Astrocyte of the cerebellum (primary cell): ENCODE measurements around the gene PDK2.

Experiments
- DNase-seq: peaks from one replicate; pipeline ENCODE4 v3.0.0-alpha.2; 2011; ENCODE audit warnings: low read depth
- H3K4me3 ChIP-seq: 2 replicates; pipeline ENCODE4 v1.5.1; 2011; ENCODE audit warnings: mild to moderate bottlenecking, low read depth, low read length, moderate library complexity
- in situ Hi-C: cut with HindIII; loops from 2 replicates; pipeline ENCODE4 v1.10.0; 2017; ENCODE audit warnings: low sequenced_read_pairs
- TF ChIP-seq, protein P1 (sequence below): IDR thresholded peaks from 2 replicates; pipeline ENCODE4 v1.5.1; 2012; ENCODE audit warnings: low read length, low read depth, moderate library complexity, mild to moderate bottlenecking; ENCODE audit errors: missing control alignments

Gene PDK2

DNA sequence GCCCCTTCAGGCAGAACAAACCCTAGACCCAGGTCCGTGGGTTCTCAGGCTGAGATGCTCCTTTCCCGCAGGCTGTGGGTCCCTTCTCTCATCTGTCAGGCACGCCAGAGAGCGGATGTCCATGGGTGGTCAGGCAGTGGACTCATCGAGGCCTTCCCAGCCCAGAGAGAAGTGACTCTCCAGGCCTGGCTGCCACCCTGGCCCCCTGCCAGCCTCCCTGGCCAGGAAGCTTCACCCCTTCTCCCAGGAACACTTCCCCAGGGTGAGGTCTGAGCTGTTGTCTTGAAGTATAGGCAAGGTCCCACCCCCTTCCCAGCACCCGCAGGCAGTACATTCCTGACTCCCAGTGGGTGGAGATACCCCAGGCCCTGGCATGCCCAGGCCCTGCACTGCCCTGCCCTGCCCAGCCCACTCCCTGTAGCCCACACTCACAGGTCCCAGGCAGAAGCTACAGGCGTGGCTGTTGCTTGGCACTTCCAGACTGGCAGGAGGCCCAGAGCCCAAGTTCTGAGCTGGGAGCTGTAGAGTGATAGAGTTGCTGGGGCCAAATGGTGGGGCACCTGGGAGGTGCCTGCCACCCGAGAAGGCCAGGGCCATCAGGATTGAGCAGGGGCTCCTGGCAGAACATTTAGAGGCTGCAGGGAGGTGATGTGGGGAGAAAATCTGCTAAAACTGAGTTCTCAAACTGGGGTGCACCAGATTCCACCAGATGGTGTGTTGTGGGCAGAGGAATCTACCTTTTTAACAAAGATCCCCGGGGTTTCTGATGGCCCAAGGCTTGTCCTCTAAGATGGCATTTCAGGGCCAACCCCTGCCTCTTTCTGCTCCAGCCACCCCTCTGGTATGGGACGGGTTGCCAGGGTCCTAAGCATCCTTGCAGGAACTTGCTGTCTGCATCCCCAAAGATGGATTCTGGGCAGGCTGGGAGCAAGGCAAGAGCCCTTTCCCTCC lies 32.6 kb upstream of the PDK2 start:
- no peak overlapping the region for H3K4me3 ChIP-seq

DNA sequence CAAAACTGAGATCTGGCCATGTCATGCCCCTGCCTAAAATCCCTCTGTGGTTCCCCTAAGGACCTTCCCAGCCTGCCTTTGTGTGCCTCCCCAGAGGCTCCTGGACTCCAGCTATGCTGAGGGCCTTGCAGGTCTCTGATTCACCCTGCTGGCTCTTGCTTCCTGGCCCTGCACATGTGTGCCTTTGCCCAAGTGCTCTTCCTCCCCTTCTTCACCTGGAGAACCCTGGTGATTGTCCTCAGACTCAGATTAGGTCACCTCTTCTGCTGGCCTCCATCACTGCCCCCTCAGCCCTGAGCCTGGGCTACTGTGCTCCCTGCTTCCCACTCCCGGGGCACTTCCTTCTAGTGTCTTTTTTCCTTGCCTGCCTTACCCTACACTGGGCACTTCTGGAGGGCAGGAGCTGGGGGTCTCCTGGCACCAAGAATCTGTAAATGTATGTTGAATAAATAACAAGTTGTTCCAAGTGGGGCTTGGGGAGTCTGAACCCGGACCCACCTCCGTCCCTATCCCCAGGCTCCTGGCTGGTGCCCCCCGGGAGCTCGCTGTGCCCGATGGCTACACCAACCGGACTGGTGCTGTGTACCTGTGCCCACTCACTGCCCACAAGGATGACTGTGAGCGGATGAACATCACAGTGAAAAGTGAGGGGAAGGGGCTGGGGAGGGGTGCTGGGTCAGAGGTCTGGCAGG lies 31.4 kb upstream of the PDK2 start:
- H3K4me3 ChIP-seq = no peak overlapping the region
- in situ Hi-C loops = no loop called here
- DNase-seq = no peak
- TF ChIP-seq, protein P1, sequence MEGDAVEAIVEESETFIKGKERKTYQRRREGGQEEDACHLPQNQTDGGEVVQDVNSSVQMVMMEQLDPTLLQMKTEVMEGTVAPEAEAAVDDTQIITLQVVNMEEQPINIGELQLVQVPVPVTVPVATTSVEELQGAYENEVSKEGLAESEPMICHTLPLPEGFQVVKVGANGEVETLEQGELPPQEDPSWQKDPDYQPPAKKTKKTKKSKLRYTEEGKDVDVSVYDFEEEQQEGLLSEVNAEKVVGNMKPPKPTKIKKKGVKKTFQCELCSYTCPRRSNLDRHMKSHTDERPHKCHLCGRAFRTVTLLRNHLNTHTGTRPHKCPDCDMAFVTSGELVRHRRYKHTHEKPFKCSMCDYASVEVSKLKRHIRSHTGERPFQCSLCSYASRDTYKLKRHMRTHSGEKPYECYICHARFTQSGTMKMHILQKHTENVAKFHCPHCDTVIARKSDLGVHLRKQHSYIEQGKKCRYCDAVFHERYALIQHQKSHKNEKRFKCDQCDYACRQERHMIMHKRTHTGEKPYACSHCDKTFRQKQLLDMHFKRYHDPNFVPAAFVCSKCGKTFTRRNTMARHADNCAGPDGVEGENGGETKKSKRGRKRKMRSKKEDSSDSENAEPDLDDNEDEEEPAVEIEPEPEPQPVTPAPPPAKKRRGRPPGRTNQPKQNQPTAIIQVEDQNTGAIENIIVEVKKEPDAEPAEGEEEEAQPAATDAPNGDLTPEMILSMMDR = no peak

More for the DNA sequence above, 32.6 kb upstream of the PDK2 start:
- DNase-seq = no peak
- TF ChIP-seq, protein P1 = no peak
- in situ Hi-C loops = no loop called here

DNA sequence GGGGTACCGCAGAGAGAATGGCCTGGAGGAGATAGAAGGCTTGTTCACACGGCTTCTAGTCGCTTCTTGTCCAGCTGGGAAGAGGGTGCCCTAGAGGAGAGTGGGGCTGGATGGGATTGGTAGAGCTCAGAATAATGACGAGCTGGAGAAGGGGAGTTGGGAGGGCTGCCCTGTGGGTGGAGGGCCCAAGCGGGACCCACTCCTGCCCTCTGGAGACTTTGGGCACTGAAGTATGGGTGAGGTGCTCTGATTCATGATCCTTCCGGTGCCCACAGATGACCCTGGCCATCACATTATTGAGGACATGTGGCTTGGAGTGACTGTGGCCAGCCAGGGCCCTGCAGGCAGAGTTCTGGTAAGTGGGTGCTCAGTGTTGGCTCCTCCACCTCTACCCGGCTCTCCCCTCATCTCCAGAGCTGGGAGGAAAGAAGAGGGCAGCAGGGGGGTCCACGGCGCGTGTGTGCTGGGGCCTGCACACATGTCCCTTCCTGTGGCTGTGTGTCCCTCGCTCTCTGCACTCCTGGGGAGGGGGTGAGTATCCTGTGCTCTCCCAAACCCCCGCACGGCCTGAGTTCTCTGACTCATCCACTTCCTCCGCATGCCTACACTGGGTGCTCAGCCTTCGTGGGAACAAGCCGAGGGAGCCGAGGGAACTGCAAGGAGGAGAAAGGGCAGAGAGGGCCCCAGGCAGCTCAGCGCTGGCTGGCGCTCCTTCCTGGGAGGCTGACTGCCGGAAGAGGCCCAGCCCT lies 30.7 kb upstream of the PDK2 start:
- H3K4me3 ChIP-seq = no peak overlapping the region
- TF ChIP-seq, protein P1 = no peak
- in situ Hi-C loops = no loop called here
- peak; percentile 50 for DNase-seq

DNA sequence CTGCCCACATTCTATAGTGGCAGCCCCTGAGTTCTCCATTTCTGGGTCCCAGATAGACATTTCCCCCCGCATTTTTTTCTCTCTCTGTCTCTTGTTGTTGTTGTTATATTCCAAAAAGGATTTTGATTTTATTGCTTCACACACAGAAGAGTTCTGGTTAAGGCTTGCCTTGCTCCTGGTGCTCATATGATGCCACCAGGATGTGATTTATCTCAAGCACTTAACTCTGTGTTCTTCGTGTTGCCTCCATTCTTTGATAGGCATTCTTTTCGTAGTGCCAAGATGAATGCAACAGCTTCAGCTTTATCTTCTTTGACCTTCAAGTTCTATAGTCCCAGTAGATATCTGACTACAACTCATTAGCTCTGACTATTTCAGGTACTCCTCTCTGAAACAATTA lies 30.1 kb upstream of the PDK2 start:
- no peak for DNase-seq
- in situ Hi-C loops = no loop called here

DNA sequence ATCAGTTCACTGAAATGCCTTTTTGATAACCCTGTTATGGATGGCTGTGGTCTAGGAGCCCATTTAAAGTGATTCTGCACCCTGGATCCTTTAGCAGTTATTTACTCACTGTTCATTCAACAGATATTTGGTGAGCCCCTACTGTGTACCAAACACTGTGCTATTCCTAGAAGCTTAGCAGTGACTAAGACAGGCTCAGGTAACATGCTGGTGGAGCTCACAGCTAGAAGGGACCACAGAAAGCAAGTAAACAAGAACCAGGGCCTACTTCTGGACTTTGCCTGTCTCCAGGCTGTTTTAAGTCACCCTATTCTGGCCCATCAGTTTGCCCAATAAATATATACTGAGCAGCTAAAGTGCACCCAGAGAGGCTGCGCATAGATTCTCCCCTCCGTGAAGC lies 28.2 kb upstream of the PDK2 start:
- TF ChIP-seq, protein P1 = no peak
- no peak overlapping the region for H3K4me3 ChIP-seq
- in situ Hi-C loops = no loop called here
- no peak for DNase-seq

More for the DNA sequence above, 30.1 kb upstream of the PDK2 start:
- TF ChIP-seq, protein P1 = no peak
- H3K4me3 ChIP-seq = no peak overlapping the region

DNA sequence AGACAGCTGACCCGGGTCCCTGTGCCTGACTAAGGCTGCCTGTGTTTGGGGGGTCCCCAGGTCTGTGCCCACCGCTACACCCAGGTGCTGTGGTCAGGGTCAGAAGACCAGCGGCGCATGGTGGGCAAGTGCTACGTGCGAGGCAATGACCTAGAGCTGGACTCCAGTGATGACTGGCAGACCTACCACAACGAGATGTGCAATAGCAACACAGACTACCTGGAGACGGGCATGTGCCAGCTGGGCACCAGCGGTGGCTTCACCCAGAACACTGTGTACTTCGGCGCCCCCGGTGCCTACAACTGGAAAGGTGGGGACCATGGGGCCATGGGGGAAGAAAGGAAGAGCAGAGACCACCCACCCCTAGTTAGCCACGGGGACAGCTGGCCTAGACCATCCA lies 27.2 kb upstream of the PDK2 start:
- TF ChIP-seq, protein P1 = no peak
- H3K4me3 ChIP-seq = no peak overlapping the region
- in situ Hi-C loops = no loop called here
- no peak for DNase-seq
